Gastrocnemius medialis (tissue), 4 donors: ENCODE measurements around the gene VCL.

ENCODE experiments used
- CTCF ChIP-seq, 5 experiments: fragments of 450-650 bp in 3 of 5; fragments of 200-600 bp in 2 of 5; sonication (generic) in 2 of 5; IDR thresholded peaks in 4 of 5; conservative IDR thresholded peaks in 1 of 5; 1 replicate in 4 of 5; 2 replicates in 1 of 5; pipeline ENCODE4 v1.5.1; 2016 to 2019; ENCODE audit warnings: antibody characterized with exemption in 5 of 5, mild to moderate bottlenecking in 3 of 5, moderate library complexity in 3 of 5
- POLR2A ChIP-seq, 2 donors: fragments of 450-650 bp; IDR thresholded peaks; one replicate each; pipeline ENCODE4 v1.6.1; 2017; ENCODE audit warnings: antibody characterized with exemption in 2 of 2, mild to moderate bottlenecking in 2 of 2, moderate library complexity in 2 of 2

- TF ChIP-seq CTCF (IDR thresholded peaks at IDR 0.05 in 4 of 5, conservative IDR thresholded peaks at IDR 0.05 in 1 of 5) (no peak), POLR2A (IDR thresholded peaks at IDR 0.05) (no peak)
These were observed 2.9 kb upstream of the VCL start for GRCh38 chr10:73995035-73995358.
